SK-N-SH (cell line): ENCODE results near the gene RBM44. TPM values are rescaled to one million over a fixed set of nuclear protein-coding genes. Genes with fewer than 3 reads are reported as not detected.

ENCODE experiments used
- CTCF ChIA-PET: fragments of 300-600, 350-600 bp; formaldehyde crosslinking; extraction: SDS; loops from one replicate; lab custom pipeline; 2021; lab: Yijun Ruan, JAX
- POLR2A ChIA-PET: fragments of 350-600 bp; sonication (Branson Sonifier 250); formaldehyde crosslinking; extraction: SDS; loops from one replicate; lab custom pipeline; 2020; ENCODE audit warnings: antibody characterized with exemption, inconsistent platforms; lab: Yijun Ruan, JAX
- DNase-seq: peaks from one replicate; pipeline ENCODE4 v3.0.0; 2012
- H2AFZ ChIP-seq: fragments of 200-600 bp; sonication (generic); 2 replicates; pipeline ENCODE4 v1.8.1; 2016; ENCODE audit warnings: antibody characterized with exemption, mild to moderate bottlenecking, low read depth
- H3F3A ChIP-seq: fragments of 200-600 bp; sonication (generic); replicated peaks from 2 replicates; pipeline ENCODE3; 2016; ENCODE audit warnings: antibody characterized with exemption, mild to moderate bottlenecking; ENCODE audit not compliant: insufficient read depth
- H3K27ac ChIP-seq, 2 experiments: fragments of 200-500 bp in 1 of 2; fragments of 200-600 bp in 1 of 2; sonication (Bioruptor generic) in 1 of 2; sonication (generic), shearing (Covaris generic) in 1 of 2; 2 replicates each; pipeline versions ENCODE4 v1.5.1 to v1.6.1; 2014 to 2016; ENCODE audit warnings: low read depth in 2 of 2, inconsistent platforms in 1 of 2, low read length in 1 of 2, mild to moderate bottlenecking in 1 of 2, mixed read lengths in 1 of 2
- H3K27me3 ChIP-seq: fragments of 200-600 bp; sonication (generic), shearing (Covaris generic); 2 replicates; pipeline ENCODE4 v1.6.1; 2016; ENCODE audit warnings: mixed run types; ENCODE audit not compliant: insufficient read depth
- H3K36me3 ChIP-seq, 2 experiments: fragments of 200-500 bp in 1 of 2; fragments of 200-600 bp in 1 of 2; sonication (Bioruptor generic) in 1 of 2; sonication (generic) in 1 of 2; replicated peaks in 1 of 2; 2 replicates each; pipeline versions ENCODE3 to v1.5.1; 2014 to 2016; ENCODE audit warnings: low read length in 1 of 2, mild to moderate bottlenecking in 1 of 2; ENCODE audit not compliant: insufficient read depth in 2 of 2, control insufficient read depth in 1 of 2
- H3K4me1 ChIP-seq, 2 experiments: fragments of 200-500 bp in 1 of 2; fragments of 200-600 bp in 1 of 2; sonication (Bioruptor generic) in 1 of 2; sonication (generic), shearing (Covaris generic) in 1 of 2; 2 replicates each; pipeline versions ENCODE4 v1.5.1 to v1.6.1; 2014 to 2016; ENCODE audit warnings: low read depth in 1 of 2, low read length in 1 of 2, mixed run types in 1 of 2; ENCODE audit not compliant: insufficient read depth in 2 of 2, control insufficient read depth in 1 of 2
- H3K4me2 ChIP-seq: fragments of 200-600 bp; sonication (generic), shearing (Covaris generic); 2 replicates; pipeline ENCODE4 v1.6.1; 2017; ENCODE audit warnings: mixed run types
- H3K4me3 ChIP-seq, 2 experiments: fragments of 200-500 bp in 1 of 2; fragments of 200-600 bp in 1 of 2; sonication (Bioruptor generic) in 1 of 2; sonication (generic), shearing (Covaris generic) in 1 of 2; 2 replicates each; pipeline versions ENCODE4 v1.5.1 to v1.8.1; 2014 to 2016; ENCODE audit warnings: low read depth in 2 of 2, inconsistent platforms in 1 of 2, low read length in 1 of 2, mild to moderate bottlenecking in 1 of 2, mixed read lengths in 1 of 2, moderate library complexity in 1 of 2
- H3K79me2 ChIP-seq: fragments of 200-600 bp; sonication (generic); 2 replicates; pipeline ENCODE4 v1.8.1; 2017; ENCODE audit warnings: mild to moderate bottlenecking; ENCODE audit not compliant: insufficient read depth
- H3K9ac ChIP-seq: fragments of 200-600 bp; sonication (generic); 2 replicates; pipeline ENCODE4 v1.6.1; 2017; ENCODE audit warnings: mixed run types
- H3K9me2 ChIP-seq: fragments of 200-600 bp; sonication (generic); 2 replicates; pipeline ENCODE4 v1.6.1; 2017; ENCODE audit warnings: mixed run types
- H3K9me3 ChIP-seq: fragments of 200-600 bp; sonication (generic); 2 replicates; pipeline ENCODE4 v1.6.1; 2017; ENCODE audit warnings: mixed run types, mild to moderate bottlenecking, moderate library complexity
- H4K20me1 ChIP-seq: fragments of 200-600 bp; sonication (generic); 2 replicates; pipeline ENCODE4 v1.6.1; 2017; ENCODE audit warnings: mild to moderate bottlenecking, mixed run types; ENCODE audit not compliant: insufficient read depth
- CHD2 ChIP-seq: fragments of 150-350 bp; IDR thresholded peaks from 2 replicates; pipeline ENCODE4 v1.6.1; 2018; ENCODE audit warnings: low read length; ENCODE audit not compliant: partially characterized antibody
- EP300 ChIP-seq, 2 experiments: IDR thresholded peaks; 2 replicates each; pipeline versions ENCODE4 v1.4.0 to v1.6.1; 2012; ENCODE audit warnings: borderline replicate concordance in 1 of 2, low read depth in 1 of 2, low read length in 1 of 2
- EZH2phosphoT487 ChIP-seq: fragments of 200-600 bp; sonication (generic); IDR thresholded peaks from 2 replicates; pipeline ENCODE4 v1.6.1; 2017; ENCODE audit warnings: low read depth, mixed run types, mild to moderate bottlenecking, antibody characterized with exemption, moderate library complexity, borderline replicate concordance
- FOSL2 ChIP-seq: IDR thresholded peaks from 2 replicates; pipeline ENCODE4 v1.4.0; 2012; ENCODE audit warnings: low read depth, mild to moderate bottlenecking, moderate library complexity, borderline replicate concordance
- GATA2 ChIP-seq: sonication (generic); formaldehyde crosslinking; IDR thresholded peaks from 2 replicates; pipeline ENCODE4 v1.5.0; 2020; ENCODE audit warnings: mild to moderate bottlenecking, missing genetic modification reagents
- JUND ChIP-seq: IDR thresholded peaks from 2 replicates; pipeline ENCODE4 v1.4.0; 2012
- MEF2A ChIP-seq: IDR thresholded peaks from 2 replicates; pipeline ENCODE4 v1.4.0; 2012; ENCODE audit warnings: low read depth, borderline replicate concordance
- MXI1 ChIP-seq: IDR thresholded peaks from 2 replicates; pipeline ENCODE4 v1.6.1; 2012; ENCODE audit warnings: mild to moderate bottlenecking, low read depth, low read length, improper control_type of control experiment
- NFIC ChIP-seq: IDR thresholded peaks from 2 replicates; pipeline ENCODE4 v1.4.0; 2012; ENCODE audit warnings: borderline replicate concordance
- PBX3 ChIP-seq: IDR thresholded peaks from 2 replicates; pipeline ENCODE4; 2012
- POLR2AphosphoS5 ChIP-seq: IDR thresholded peaks from 2 replicates; pipeline ENCODE4 v1.6.1; 2012; ENCODE audit warnings: low read depth, low read length
- RAD21 ChIP-seq: IDR thresholded peaks from 2 replicates; pipeline ENCODE4 v1.6.1; 2012; ENCODE audit warnings: mild to moderate bottlenecking, low read length
- RCOR1 ChIP-seq: fragments of 150-350 bp; IDR thresholded peaks from 2 replicates; pipeline ENCODE4 v1.6.1; 2017; ENCODE audit warnings: antibody characterized with exemption, low read length
- SIN3A ChIP-seq: IDR thresholded peaks from 2 replicates; pipeline ENCODE4 v1.6.1; 2012; ENCODE audit warnings: low read depth, mild to moderate bottlenecking, low read length, moderate library complexity, borderline replicate concordance
- TCF12 ChIP-seq: IDR thresholded peaks from 2 replicates; pipeline ENCODE4 v1.4.0; 2012
- TEAD4 ChIP-seq: IDR thresholded peaks from 2 replicates; pipeline ENCODE4 v1.4.0; 2012; ENCODE audit warnings: mild to moderate bottlenecking, borderline replicate concordance; ENCODE audit not compliant: insufficient read depth
- USF2 ChIP-seq: fragments of 150-350 bp; IDR thresholded peaks from 2 replicates; pipeline ENCODE4 v1.6.1; 2017; ENCODE audit warnings: antibody characterized with exemption, low read length, low read depth, borderline replicate concordance
- WGBS: methylation state at CpG from one replicate; pipeline ENCODE4 v1.1.6; 2017; ENCODE audit warnings: low lambda C conversion rate; 5-methylcytosine and 5-hydroxymethylcytosine counted together
- polyA plus RNA-seq, 3 experiments: library from polyadenylated mRNA; depleted of rRNA; stranded (reverse); fragments of >200 nt; gene quantifications; 2 replicates each; pipeline ENCODE4 v1.2.3, GENCODE V29; 2012
- TF ChIP-seq, protein P1 (sequence below): IDR thresholded peaks from 2 replicates; pipeline ENCODE4 v1.4.0; 2012; ENCODE audit warnings: low read depth

The RBM44 gene
- polyA plus RNA-seq, 1 of the 3 experiments (the other 2 are of a cell fraction) = 0.30 TPM

- DNase-seq = no peak
- Histone ChIP-seq H3K36me3 (no peaks in the 10 kb centered on the region), H3K27me3 (no peaks in the 10 kb centered on the region), H3K4me2 (peak overlapping the region; percentile 65; the same call in 1 of the 2 replicates), H3F3A (peaks cover 17% of the 10 kb centered on the region), H3K4me3 (peak overlapping the region in 1 of 2 experiments; percentile 12; a peak in 1 of 4 replicates), H3K9me3 (no peaks in the 10 kb centered on the region), H3K79me2 (no peaks in the 10 kb centered on the region), H3K4me1 (peaks cover 10 to 15% of the 10 kb centered on the region in 2 experiments; a peak in 2 of 4 replicates), H3K9me2 (0 out of 2 replicates have a peak, but pooled peaks cover 5% of the 10 kb centered on the region), H3K9ac (no peak overlapping the region)
- POLR2A ChIA-PET = no interaction called here
- TF ChIP-seq RAD21 = no peak
- TF ChIP-seq SIN3A = 0 out of 2 replicates have a peak, but pooled peaks have one; percentile 35
- no peak; the same call in 1 of the 2 replicates for TF ChIP-seq NFIC
- TF ChIP-seq USF2 = no peak
- peak; percentile 64; the same call in 1 of the 2 replicates for TF ChIP-seq TEAD4
- peak; percentile 14; the same call in 1 of the 2 replicates for TF ChIP-seq POLR2AphosphoS5
- TF ChIP-seq EZH2phosphoT487 = no peak
- peak; percentile 80 for TF ChIP-seq GATA2 (CRISPR knock-in tag)
- TF ChIP-seq JUND = peak; percentile 73
- TF ChIP-seq TCF12 = peak; percentile 89
- peak; percentile 21 to 72; a peak in 2 of 4 replicates for TF ChIP-seq EP300 (IDR thresholded peaks at IDR 0.05; ENCODE audit: borderline replicate concordance in 1 of 2, low read depth in 1 of 2, low read length in 1 of 2)
- peak; percentile 67; the same call in 1 of the 2 replicates for TF ChIP-seq FOSL2
- TF ChIP-seq RCOR1 = no peak; the same call in 1 of the 2 replicates
- TF ChIP-seq, protein P1, sequence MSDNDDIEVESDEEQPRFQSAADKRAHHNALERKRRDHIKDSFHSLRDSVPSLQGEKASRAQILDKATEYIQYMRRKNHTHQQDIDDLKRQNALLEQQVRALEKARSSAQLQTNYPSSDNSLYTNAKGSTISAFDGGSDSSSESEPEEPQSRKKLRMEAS = peak; percentile 23; the same call in 1 of the 2 replicates
- TF ChIP-seq MXI1 = no peak
- TF ChIP-seq CHD2 = peak; percentile 20
- peak; percentile 75 for TF ChIP-seq PBX3
- no peak for TF ChIP-seq MEF2A
- TF ChIP-seq, all 33 proteins: peak for 11
- H2AFZ ChIP-seq = peak overlapping the region; percentile 5; the same call in 1 of the 2 replicates
- H3K27ac ChIP-seq = peak overlapping the region; percentile 18 to 53; a peak in 2 of 4 replicates
- H4K20me1 ChIP-seq = no peaks in the 10 kb centered on the region
- WGBS = 5% methylated on average over 5 of the region's 5 CpGs
- CTCF ChIA-PET = interaction anchor here (1.0 to 1.8 kb wide), 4 partner anchors 10 to 263 kb away, joined by 3 to 4 read pairs (median 4); no protein-coding TSS in a partner anchor
These were observed 19.5 kb downstream of the RBM44 start for GRCh38 chr2:237818066-237818473.
